H1 (cell line): ENCODE results near the gene MGARP. TPM values are rescaled to one million over a fixed set of nuclear protein-coding genes. Genes with fewer than 3 reads are reported as not detected.

ENCODE experiments used
- CTCF ChIA-PET: fragments of 300-600 bp; sonication (Branson Sonifier 250); formaldehyde crosslinking; loops from one replicate; lab custom pipeline; 2021; ENCODE audit not compliant: partially characterized antibody; lab: Charles Lee
- POLR2A ChIA-PET: fragments of 300-600 bp; sonication (Branson Sonifier 250); formaldehyde crosslinking; loops from one replicate; lab custom pipeline; 2021; ENCODE audit warnings: inconsistent platforms; ENCODE audit not compliant: partially characterized antibody; lab: Charles Lee
- DNase-seq, 2 experiments: peaks; one replicate each; pipeline versions ENCODE4 v3.0.0 to v3.0.0-alpha.2; 2010 to 2022; ENCODE audit warnings: low spot score in 2 of 2, low read depth in 1 of 2, mixed read lengths in 1 of 2
- FAIRE-seq: peaks from 2 replicates; lab custom pipeline; 2011; peaks lifted over from hg19 to GRCh38; lab: Jason Lieb, UNC
- H2AFZ ChIP-seq: 2 replicates; pipeline ENCODE4 v1.8.1; 2012; ENCODE audit warnings: low read length, inconsistent platforms
- H2AK5ac ChIP-seq: 2 replicates; pipeline ENCODE4 v1.6.1; 2013; ENCODE audit warnings: low read depth, low read length
- H2BK120ac ChIP-seq: replicated peaks from 2 replicates; pipeline ENCODE3; 2013; ENCODE audit warnings: low read depth, low read length, inconsistent platforms
- H2BK12ac ChIP-seq: 2 replicates; pipeline ENCODE4 v1.6.1; 2013; ENCODE audit warnings: low read depth, low read length
- H2BK15ac ChIP-seq: 2 replicates; pipeline ENCODE4 v1.6.1; 2013; ENCODE audit warnings: low read length
- H2BK20ac ChIP-seq: 2 replicates; pipeline ENCODE4 v1.6.1; 2013; ENCODE audit warnings: low read length
- H2BK5ac ChIP-seq: 2 replicates; pipeline ENCODE4 v1.6.1; 2013; ENCODE audit warnings: low read depth, low read length
- H3K14ac ChIP-seq: 2 replicates; pipeline ENCODE4 v1.6.1; 2013; ENCODE audit warnings: inconsistent platforms; ENCODE audit not compliant: insufficient read length
- H3K18ac ChIP-seq: 2 replicates; pipeline ENCODE4 v1.6.1; 2013; ENCODE audit warnings: low read length; ENCODE audit errors: extremely low read depth
- H3K23ac ChIP-seq: 2 replicates; pipeline ENCODE4 v1.6.1; 2013; ENCODE audit warnings: inconsistent platforms; ENCODE audit not compliant: insufficient read length
- H3K23me2 ChIP-seq: 2 replicates; pipeline ENCODE4 v1.6.1; 2013; ENCODE audit warnings: low read depth, low read length
- H3K27ac ChIP-seq: 2 replicates; pipeline ENCODE4 v1.6.1; 2011; ENCODE audit warnings: low read depth, low read length, inconsistent platforms
- H3K27me3 ChIP-seq, 4 experiments: replicated peaks in 1 of 4; 1 replicate in 1 of 4; 2 replicates in 3 of 4; pipeline versions ENCODE4 v1.6.1 to v1.8.1; 2011 to 2013; ENCODE audit warnings: low read length in 3 of 4, mild to moderate bottlenecking in 3 of 4, inconsistent platforms in 2 of 4, mixed read lengths in 2 of 4, moderate library complexity in 1 of 4; ENCODE audit not compliant: control insufficient read depth in 3 of 4, insufficient read depth in 3 of 4; ENCODE audit errors: extremely low read depth in 1 of 4
- H3K36me3 ChIP-seq, 4 experiments: 2 replicates each; pipeline versions ENCODE4 v1.6.1 to v1.8.1; 2011 to 2013; ENCODE audit warnings: mild to moderate bottlenecking in 4 of 4, low read length in 3 of 4, moderate library complexity in 2 of 4, control low read depth in 1 of 4, inconsistent platforms in 1 of 4; ENCODE audit not compliant: insufficient read depth in 4 of 4, control insufficient read depth in 2 of 4
- H3K4ac ChIP-seq: replicated peaks from 2 replicates; pipeline ENCODE3; 2013; ENCODE audit warnings: low read length, low read depth, mixed read lengths, inconsistent platforms; ENCODE audit not compliant: insufficient read length
- H3K4me1 ChIP-seq, 4 experiments: replicated peaks in 1 of 4; 1 replicate in 1 of 4; 2 replicates in 3 of 4; pipeline versions ENCODE4 v1.6.1 to v1.8.1; 2011 to 2013; ENCODE audit warnings: low read length in 3 of 4, inconsistent platforms in 2 of 4, mixed read lengths in 1 of 4; ENCODE audit not compliant: insufficient read depth in 4 of 4, control insufficient read depth in 3 of 4
- H3K4me2 ChIP-seq, 2 experiments: 2 replicates each; pipeline versions ENCODE4 v1.6.1 to v1.8.1; 2011 to 2013; ENCODE audit warnings: low read depth in 2 of 2, low read length in 2 of 2, control low read depth in 1 of 2, inconsistent platforms in 1 of 2, mild to moderate bottlenecking in 1 of 2; ENCODE audit not compliant: insufficient read depth in 1 of 2
- H3K4me3 ChIP-seq, 4 experiments: fragments of 200-600, 300-600 bp in 1 of 4; sonication (generic), shearing (Covaris generic), sonication (Bioruptor Twin) in 1 of 4; 2 replicates each; pipeline versions ENCODE4 v1.5.1 to v1.8.1; 2011 to 2016; ENCODE audit warnings: low read length in 4 of 4, low read depth in 3 of 4, control low read depth in 2 of 4, inconsistent platforms in 2 of 4, mild to moderate bottlenecking in 2 of 4, mixed read lengths in 1 of 4, moderate library complexity in 1 of 4; ENCODE audit not compliant: insufficient read depth in 2 of 4; ENCODE audit errors: extremely low read depth in 1 of 4
- H3K56ac ChIP-seq: replicated peaks from 2 replicates; pipeline ENCODE3; 2013; ENCODE audit warnings: low read depth, mild to moderate bottlenecking, mixed read lengths, low read length, inconsistent platforms; ENCODE audit not compliant: insufficient read length
- H3K79me1 ChIP-seq: 2 replicates; pipeline ENCODE4 v1.6.1; 2013; ENCODE audit warnings: low read depth, low read length, control low read depth
- H3K79me2 ChIP-seq, 2 experiments: 2 replicates each; pipeline versions ENCODE4 v1.6.1 to v1.8.1; 2012 to 2013; ENCODE audit warnings: low read length in 2 of 2, mild to moderate bottlenecking in 2 of 2, inconsistent platforms in 1 of 2; ENCODE audit not compliant: insufficient read depth in 2 of 2, control insufficient read depth in 1 of 2
- H3K9ac ChIP-seq, 4 experiments: replicated peaks in 1 of 4; 1 replicate in 1 of 4; 2 replicates in 3 of 4; pipeline versions ENCODE4 v1.6.1 to v1.8.1; 2011 to 2013; ENCODE audit warnings: low read depth in 3 of 4, low read length in 3 of 4, control low read depth in 2 of 4, mild to moderate bottlenecking in 2 of 4, moderate library complexity in 2 of 4, inconsistent platforms in 1 of 4; ENCODE audit errors: extremely low read depth in 1 of 4
- H3K9me3 ChIP-seq, 2 experiments: 2 replicates each; pipeline versions ENCODE4 v1.6.1 to v1.8.1; 2012 to 2013; ENCODE audit warnings: mild to moderate bottlenecking in 2 of 2, moderate library complexity in 2 of 2, control low read depth in 1 of 2, inconsistent platforms in 1 of 2, low read depth in 1 of 2, low read length in 1 of 2, mixed read lengths in 1 of 2; ENCODE audit not compliant: insufficient read depth in 2 of 2
- H4K20me1 ChIP-seq, 2 experiments: replicated peaks in 1 of 2; 2 replicates each; pipeline versions ENCODE3 to v1.8.1; 2011 to 2013; ENCODE audit warnings: inconsistent platforms in 2 of 2, low read length in 2 of 2, mild to moderate bottlenecking in 1 of 2; ENCODE audit not compliant: insufficient read depth in 2 of 2, control insufficient read depth in 1 of 2
- H4K5ac ChIP-seq: 2 replicates; pipeline ENCODE4 v1.6.1; 2013; ENCODE audit warnings: low read length, low read depth, mixed read lengths, inconsistent platforms; ENCODE audit not compliant: insufficient read length
- H4K8ac ChIP-seq: 2 replicates; pipeline ENCODE4 v1.8.0; 2013; ENCODE audit warnings: mild to moderate bottlenecking, moderate library complexity, low read length, inconsistent platforms; ENCODE audit not compliant: insufficient read depth; ENCODE audit errors: extremely low read depth
- H4K91ac ChIP-seq: replicated peaks from 2 replicates; pipeline ENCODE3; 2013; ENCODE audit warnings: low read length, mixed read lengths, inconsistent platforms; ENCODE audit not compliant: insufficient read length
- RNF2 ChIP-seq: fragments of 200-900, 300-1000 bp; sonication (generic); IDR thresholded peaks from 2 replicates; pipeline ENCODE4 v1.7.1; 2016; ENCODE audit warnings: borderline replicate concordance, low read depth, mild to moderate bottlenecking, antibody characterized with exemption, low read length; ENCODE audit not compliant: poor library complexity, severe bottlenecking; ENCODE audit errors: missing control alignments
- SIN3A ChIP-seq, 2 experiments: IDR thresholded peaks in 1 of 2; conservative IDR thresholded peaks in 1 of 2; 2 replicates each; pipeline ENCODE4 v1.6.1; 2011 to 2012; ENCODE audit warnings: low read length in 2 of 2, improper control_type of control experiment in 1 of 2, low read depth in 1 of 2, mild to moderate bottlenecking in 1 of 2
- polyA plus RNA-seq, 7 experiments: library from polyadenylated mRNA; depleted of rRNA in 3 of 7; stranded (reverse) in 5 of 7; unstranded in 2 of 7; fragments of >200 nt in 5 of 7; fragments of 200-250 nt in 2 of 7; gene quantifications; 1 replicate in 5 of 7; 2 replicates in 1 of 7; 4 replicates in 1 of 7; pipeline versions ENCODE4 v1.2.1 to v1.2.3, GENCODE V29; 2011 to 2013; ENCODE audit warnings: missing spikeins in 2 of 7, mixed read lengths in 2 of 7
- total RNA-seq: library from RNA; stranded (reverse); fragmentation: NEBNext Ultra II Directional; extraction: Animal tissue kit (Norgen Biotek cat#: 25700); gene quantifications from 2 replicates; pipeline ENCODE4 v1.2.1, GENCODE V29; 2021
- TF ChIP-seq, protein P1 (sequence below): IDR thresholded peaks from 2 replicates; pipeline ENCODE4 v1.6.1; 2011; ENCODE audit warnings: low read length, improper control_type of control experiment

Gene MGARP
- total and polyA plus RNA-seq, 2 of the 8 experiments (the other 6 are each of a cell fraction or from before 2014, with no cell fraction given) = 2.8 to 4.5 TPM

GRCh38 chr4:139317635-139318034 lies 37.6 kb upstream of the MGARP start:
- no peak overlapping the region for H3K27ac ChIP-seq
- FAIRE-seq = no peak

More at GRCh38 chr4:139317635-139318034, 37.6 kb upstream of the MGARP start:
- Histone ChIP-seq H3K79me2 (peaks cover 59 to 100% of the 10 kb centered on the region in 2 experiments), H2BK12ac (no peak overlapping the region), H3K36me3 (no peaks in the 10 kb centered on the region; a peak in 2 of 8 replicates), H3K9ac (no peak overlapping the region), H3K18ac (no peak overlapping the region), H2BK15ac (no peak overlapping the region), H3K79me1 (no peaks in the 10 kb centered on the region; the same call in 1 of the 2 replicates), H4K5ac (no peak overlapping the region), H2AK5ac (no peak overlapping the region), H2BK5ac (no peak overlapping the region), H2BK120ac (no peak overlapping the region), H4K20me1 (peaks cover 9 to 21% of the 10 kb centered on the region in 2 experiments), H3K14ac (no peak overlapping the region), H3K23me2 (no peaks in the 10 kb centered on the region), H3K4me2 (no peak overlapping the region), H4K8ac (no peak overlapping the region), H3K4ac (no peak overlapping the region), H3K4me3 (no peak overlapping the region), H3K9me3 (no peaks in the 10 kb centered on the region), H2BK20ac (no peak overlapping the region), H3K27me3 (no peaks in the 10 kb centered on the region), H4K91ac (no peak overlapping the region), H3K23ac (no peak overlapping the region), H2AFZ (no peak overlapping the region), H3K56ac (no peak overlapping the region), H3K4me1 (peaks cover 5 to 10% (median 5%) of the 10 kb centered on the region in 4 experiments)
- TF ChIP-seq SIN3A (conservative IDR thresholded peaks at IDR 0.05 in 1 of 2, IDR thresholded peaks at IDR 0.05 in 1 of 2; ENCODE audit: low read depth in 1 of 2, low read length in 2 of 2) (no peak), RNF2 (no peak)
- TF ChIP-seq, protein P1, sequence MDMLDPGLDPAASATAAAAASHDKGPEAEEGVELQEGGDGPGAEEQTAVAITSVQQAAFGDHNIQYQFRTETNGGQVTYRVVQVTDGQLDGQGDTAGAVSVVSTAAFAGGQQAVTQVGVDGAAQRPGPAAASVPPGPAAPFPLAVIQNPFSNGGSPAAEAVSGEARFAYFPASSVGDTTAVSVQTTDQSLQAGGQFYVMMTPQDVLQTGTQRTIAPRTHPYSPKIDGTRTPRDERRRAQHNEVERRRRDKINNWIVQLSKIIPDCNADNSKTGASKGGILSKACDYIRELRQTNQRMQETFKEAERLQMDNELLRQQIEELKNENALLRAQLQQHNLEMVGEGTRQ = no peak
- CTCF ChIA-PET = no interaction called here
- no peak for DNase-seq
- POLR2A ChIA-PET = interaction anchor here (0.9 kb wide), 1 partner anchor 17 kb away, joined by 7 read pairs; the partner anchor contains the start of gene NAA15
